B cell (primary cell): ENCODE measurements around the gene HPS5. TPM values are rescaled to one million over a fixed set of nuclear protein-coding genes. Genes with fewer than 3 reads are reported as not detected.

Experiments
- ATAC-seq: fragments of 200-7000 bp; cut with Tn5 transposase; one replicate; pipeline ENCODE4 v1.10.0; 2021; ENCODE audit warnings: low read depth, mild to moderate bottlenecking, moderate number of reproducible peaks, moderate library complexity
- CTCF ChIA-PET: fragments of 350-600 bp; sonication (Branson Sonifier 250); formaldehyde crosslinking; loops from one replicate; lab custom pipeline; 2021; ENCODE audit warnings: antibody characterized with exemption, inconsistent platforms; lab: Charles Lee
- POLR2A ChIA-PET: fragments of 350-600 bp; sonication (Branson Sonifier 250); formaldehyde crosslinking; loops from one replicate; lab custom pipeline; 2021; ENCODE audit warnings: antibody characterized with exemption; lab: Charles Lee
- DNase-seq: peaks from one replicate; pipeline ENCODE4 v3.0.0; 2013
- H2AFZ ChIP-seq: 2 replicates; pipeline ENCODE4 v1.6.1; 2012; ENCODE audit warnings: mild to moderate bottlenecking, low read depth, low read length; ENCODE audit not compliant: insufficient read depth, poor library complexity, severe bottlenecking
- H3K27ac ChIP-seq, 2 donors: 1 replicate in 1 of 2; 2 replicates in 1 of 2; pipeline ENCODE4 v1.5.1; 2012 to 2013; ENCODE audit warnings: low read length in 2 of 2, mild to moderate bottlenecking in 2 of 2, moderate library complexity in 1 of 2
- H3K27me3 ChIP-seq, 4 experiments: fragments of 200-600 bp in 1 of 4; sonication (generic) in 1 of 4; replicated peaks in 1 of 4; 1 replicate in 2 of 4; 2 replicates in 2 of 4; pipeline versions ENCODE4 v1.6.1 to v1.7.0; 2013 to 2016; ENCODE audit warnings: low read length in 3 of 4, mild to moderate bottlenecking in 2 of 4, mixed read lengths in 1 of 4, moderate library complexity in 1 of 4; ENCODE audit not compliant: insufficient read depth in 4 of 4, control insufficient read depth in 3 of 4; ENCODE audit errors: control extremely low read depth in 1 of 4
- H3K36me3 ChIP-seq, 2 experiments: replicated peaks in 1 of 2; 1 replicate in 1 of 2; 2 replicates in 1 of 2; pipeline versions ENCODE4 v1.6.1 to v1.7.1; 2013; ENCODE audit warnings: low read length in 1 of 2; ENCODE audit not compliant: insufficient read depth in 2 of 2, control insufficient read depth in 1 of 2; ENCODE audit errors: control extremely low read depth in 1 of 2, extremely low read depth in 1 of 2
- H3K4me1 ChIP-seq, 2 donors: fragments of 200-600 bp in 1 of 2; sonication (generic) in 1 of 2; 1 replicate in 1 of 2; 2 replicates in 1 of 2; pipeline versions ENCODE4 v1.5.1 to v1.6.1; 2013 to 2017; ENCODE audit warnings: low read length in 2 of 2; ENCODE audit not compliant: control insufficient read depth in 2 of 2, insufficient read depth in 2 of 2
- H3K4me2 ChIP-seq: replicated peaks from 2 replicates; pipeline ENCODE3; 2012; ENCODE audit warnings: mild to moderate bottlenecking, low read depth, low read length; ENCODE audit not compliant: poor library complexity, severe bottlenecking
- H3K4me3 ChIP-seq, 5 experiments: fragments of 200-600 bp in 1 of 5; sonication (generic) in 1 of 5; 1 replicate in 3 of 5; 2 replicates in 2 of 5; pipeline versions ENCODE4 v1.5.1 to v1.7.0; 2011 to 2016; ENCODE audit warnings: low read length in 4 of 5, mild to moderate bottlenecking in 4 of 5, low read depth in 2 of 5, control low read depth in 1 of 5, moderate library complexity in 1 of 5; ENCODE audit not compliant: insufficient read depth in 1 of 5; ENCODE audit errors: control extremely low read depth in 1 of 5, extremely low read depth in 1 of 5
- H3K79me2 ChIP-seq: fragments of 200-600 bp; sonication (generic); one replicate; pipeline ENCODE4 v1.6.0; 2016; ENCODE audit warnings: low read length; ENCODE audit not compliant: control insufficient read depth, insufficient read depth
- H3K9ac ChIP-seq: fragments of 200-600 bp; sonication (generic); 2 replicates; pipeline ENCODE4 v1.6.1; 2017; ENCODE audit warnings: mild to moderate bottlenecking, low read length, moderate library complexity
- H3K9me3 ChIP-seq, 3 donors: one replicate each; pipeline versions ENCODE4 v1.6.1 to v1.7.1; 2013; ENCODE audit warnings: low read length in 2 of 3; ENCODE audit not compliant: control insufficient read depth in 2 of 3, insufficient read depth in 1 of 3; ENCODE audit errors: control extremely low read depth in 1 of 3
- H4K20me1 ChIP-seq: 2 replicates; pipeline ENCODE4 v1.6.0; 2012; ENCODE audit warnings: mild to moderate bottlenecking, low read length; ENCODE audit not compliant: insufficient read depth, control insufficient read depth, poor library complexity, severe bottlenecking
- H3K27ac Mint-ChIP-seq: one replicate; pipeline ENCODE4 v1.8.0; 2021; ENCODE audit warnings: mixed read lengths
- H3K27me3 Mint-ChIP-seq: one replicate; pipeline ENCODE4 v1.8.0; 2021; ENCODE audit warnings: mixed read lengths
- H3K4me1 Mint-ChIP-seq: one replicate; pipeline ENCODE4 v1.8.0; 2021; ENCODE audit warnings: mixed read lengths
- H3K4me3 Mint-ChIP-seq: one replicate; pipeline ENCODE4 v1.8.0; 2021; ENCODE audit warnings: mixed read lengths
- H3K9me3 Mint-ChIP-seq: one replicate; pipeline ENCODE4 v1.8.0; 2022; ENCODE audit warnings: mixed read lengths; ENCODE audit not compliant: insufficient read depth
- CTCF ChIP-seq: fragments of 200-600 bp; IDR thresholded peaks from one replicate; pipeline ENCODE4 v1.8.0; 2022; ENCODE audit warnings: antibody characterized with exemption, mild to moderate bottlenecking
- EZH2 ChIP-seq: IDR thresholded peaks from 2 replicates; pipeline ENCODE4 v1.6.1; 2012; ENCODE audit warnings: borderline replicate concordance, low read depth, mild to moderate bottlenecking, moderate library complexity, low read length; ENCODE audit not compliant: insufficient read depth, poor library complexity, severe bottlenecking
- intact Hi-C: fragments of 100-400 bp; cut with micrococcal nuclease; formaldehyde crosslinking; loops from one replicate; pipeline ENCODE4 v1.10.0; 2022
- polyA plus RNA-seq: library from polyadenylated mRNA; depleted of rRNA; stranded (reverse); fragments of >200 nt; gene quantifications from 2 replicates; pipeline ENCODE4 v1.2.3, GENCODE V29; 2012
- total RNA-seq, 2 donors: library from RNA; stranded (reverse); fragments of 120-200 nt in 1 of 2; gene quantifications; 1 replicate in 1 of 2; 2 replicates in 1 of 2; pipeline versions ENCODE4 v1.2.3 to v1.2.4, GENCODE V29; 2013 to 2022

HPS5 gene
- total and polyA plus RNA-seq, 2 donors (not counting 1 experiment from before 2014, with no cell fraction given) = 15.2 to 31.3 TPM

- H2AFZ ChIP-seq = no peak overlapping the region
- H3K27me3 ChIP-seq = no peaks in the 10 kb centered on the region
- ChIA-PET POLR2A (no interaction called here), CTCF (no interaction called here)
- DNase-seq (no peak), ATAC-seq (no peak)
- Mint-ChIP-seq H3K9me3 (no peaks in the 10 kb centered on the region), H3K27me3 (no peaks in the 10 kb centered on the region), H3K4me3 (no peak overlapping the region), H3K4me1 (no peaks in the 10 kb centered on the region), H3K27ac (no peak overlapping the region)
- no peaks in the 10 kb centered on the region for H3K4me1 ChIP-seq
- no peak overlapping the region for H3K27ac ChIP-seq
- TF ChIP-seq CTCF (no peak), EZH2 (no peak)
- H3K79me2 ChIP-seq = peaks cover 5% of the 10 kb centered on the region
- H3K36me3 ChIP-seq = peaks cover 6 to 85% of the 10 kb centered on the region in 2 experiments
- no peaks in the 10 kb centered on the region for H4K20me1 ChIP-seq
- no peak overlapping the region for H3K4me3 ChIP-seq
- no peaks in the 10 kb centered on the region for H3K9me3 ChIP-seq
- intact Hi-C loops = no loop called here
- no peak overlapping the region for H3K4me2 ChIP-seq
- no peak overlapping the region for H3K9ac ChIP-seq
Observed at GRCh38 chr11:18304745-18305144, 17.2 kb downstream of the HPS5 start.

GRCh38 chr11:18299721-18300120 is 22.2 kb downstream of the HPS5 start:
- Mint-ChIP-seq H3K9me3 (no peaks in the 10 kb centered on the region), H3K27me3 (no peaks in the 10 kb centered on the region), H3K4me1 (no peaks in the 10 kb centered on the region), H3K27ac (no peak overlapping the region), H3K4me3 (no peak overlapping the region)
- Histone ChIP-seq H3K4me1 (no peaks in the 10 kb centered on the region), H3K27me3 (no peaks in the 10 kb centered on the region), H4K20me1 (no peaks in the 10 kb centered on the region), H3K36me3 (peaks cover 5 to 79% of the 10 kb centered on the region in 2 experiments), H2AFZ (no peak overlapping the region), H3K9me3 (no peaks in the 10 kb centered on the region), H3K4me2 (no peak overlapping the region), H3K79me2 (no peaks in the 10 kb centered on the region), H3K4me3 (no peak overlapping the region), H3K9ac (no peak overlapping the region), H3K27ac (peak overlapping the region in 1 of 2 donors; percentile 35)
- ChIA-PET POLR2A (no interaction called here), CTCF (no interaction called here)
- intact Hi-C loops = no loop called here
- TF ChIP-seq CTCF (no peak), EZH2 (no peak)
- DNase-seq (no peak), ATAC-seq (no peak)
